Bladder microvascular endothelial cell (primary cell): ENCODE results near the gene METTL2A. TPM values are rescaled to one million over a fixed set of nuclear protein-coding genes. Genes with fewer than 3 reads are reported as not detected.

Source experiments
- total RNA-seq: library from RNA; depleted of rRNA; stranded (reverse); fragments of >200 nt; gene quantifications from 2 replicates; pipeline ENCODE4 v1.2.3, GENCODE V29; 2014

Gene METTL2A
- total RNA-seq: 13.4 and 18.8 TPM in 2 replicates

GRCh38 chr17:62423647-62424461 is at the start of gene METTL2A:
Gene METTL2A, plus strand, starts transcription at chr17:62423897. Its CDS starts 6 bp downstream, at chr17:62423903.

GRCh38 chr17:62380253-62380652 is 43.4 kb upstream of the METTL2A start, which contains the start of gene EFCAB3:
Gene EFCAB3, plus strand, starts transcription at chr17:62380553. Its CDS starts 2,427 bp downstream, at chr17:62382980.

GRCh38 chr17:62478424-62478879 is 54.8 kb downstream of the METTL2A start, which contains the start of gene TLK2:
Gene TLK2, plus strand, starts transcription at chr17:62478825. Its CDS starts 2,301 bp downstream, at chr17:62481126.

Other genes starting within 250 kb of the METTL2A start
- gene EFCAB3, start 43.3 kb upstream of the METTL2A start, total RNA-seq: not detected in 2 replicates
- gene TLK2, start 54.9 kb downstream of the METTL2A start, total RNA-seq: 37.4 and 67.5 TPM in 2 replicates
- 1.8 and 20.5 TPM in 2 replicates for gene MRC2, start 203.8 kb downstream of the METTL2A start, total RNA-seq